Measurements from ENCODE around the gene ZFYVE27.

ZFYVE27 gene

DNA sequence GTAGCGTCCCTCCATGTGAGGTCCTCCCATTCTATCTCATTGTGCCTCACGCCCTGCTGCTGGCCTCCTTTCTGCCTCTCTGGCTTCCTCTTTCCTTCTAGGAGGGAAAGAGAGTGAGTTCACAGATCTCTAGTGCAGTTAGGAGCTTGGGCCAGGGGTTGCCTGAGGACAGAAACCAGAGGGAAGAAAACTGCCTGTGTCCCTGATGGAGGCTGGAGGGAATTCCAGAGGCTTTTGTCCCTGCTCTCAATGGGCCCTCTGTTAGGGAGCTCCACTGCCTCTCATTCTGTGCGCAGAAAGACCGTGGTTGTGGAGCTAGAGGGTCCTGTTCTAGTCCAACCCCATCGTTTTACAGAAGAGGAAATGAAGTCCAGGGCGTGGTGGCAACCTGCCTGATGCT is 18.8 kb upstream of the ZFYVE27 start (continued):
- TF ChIP-seq, protein P1, sequence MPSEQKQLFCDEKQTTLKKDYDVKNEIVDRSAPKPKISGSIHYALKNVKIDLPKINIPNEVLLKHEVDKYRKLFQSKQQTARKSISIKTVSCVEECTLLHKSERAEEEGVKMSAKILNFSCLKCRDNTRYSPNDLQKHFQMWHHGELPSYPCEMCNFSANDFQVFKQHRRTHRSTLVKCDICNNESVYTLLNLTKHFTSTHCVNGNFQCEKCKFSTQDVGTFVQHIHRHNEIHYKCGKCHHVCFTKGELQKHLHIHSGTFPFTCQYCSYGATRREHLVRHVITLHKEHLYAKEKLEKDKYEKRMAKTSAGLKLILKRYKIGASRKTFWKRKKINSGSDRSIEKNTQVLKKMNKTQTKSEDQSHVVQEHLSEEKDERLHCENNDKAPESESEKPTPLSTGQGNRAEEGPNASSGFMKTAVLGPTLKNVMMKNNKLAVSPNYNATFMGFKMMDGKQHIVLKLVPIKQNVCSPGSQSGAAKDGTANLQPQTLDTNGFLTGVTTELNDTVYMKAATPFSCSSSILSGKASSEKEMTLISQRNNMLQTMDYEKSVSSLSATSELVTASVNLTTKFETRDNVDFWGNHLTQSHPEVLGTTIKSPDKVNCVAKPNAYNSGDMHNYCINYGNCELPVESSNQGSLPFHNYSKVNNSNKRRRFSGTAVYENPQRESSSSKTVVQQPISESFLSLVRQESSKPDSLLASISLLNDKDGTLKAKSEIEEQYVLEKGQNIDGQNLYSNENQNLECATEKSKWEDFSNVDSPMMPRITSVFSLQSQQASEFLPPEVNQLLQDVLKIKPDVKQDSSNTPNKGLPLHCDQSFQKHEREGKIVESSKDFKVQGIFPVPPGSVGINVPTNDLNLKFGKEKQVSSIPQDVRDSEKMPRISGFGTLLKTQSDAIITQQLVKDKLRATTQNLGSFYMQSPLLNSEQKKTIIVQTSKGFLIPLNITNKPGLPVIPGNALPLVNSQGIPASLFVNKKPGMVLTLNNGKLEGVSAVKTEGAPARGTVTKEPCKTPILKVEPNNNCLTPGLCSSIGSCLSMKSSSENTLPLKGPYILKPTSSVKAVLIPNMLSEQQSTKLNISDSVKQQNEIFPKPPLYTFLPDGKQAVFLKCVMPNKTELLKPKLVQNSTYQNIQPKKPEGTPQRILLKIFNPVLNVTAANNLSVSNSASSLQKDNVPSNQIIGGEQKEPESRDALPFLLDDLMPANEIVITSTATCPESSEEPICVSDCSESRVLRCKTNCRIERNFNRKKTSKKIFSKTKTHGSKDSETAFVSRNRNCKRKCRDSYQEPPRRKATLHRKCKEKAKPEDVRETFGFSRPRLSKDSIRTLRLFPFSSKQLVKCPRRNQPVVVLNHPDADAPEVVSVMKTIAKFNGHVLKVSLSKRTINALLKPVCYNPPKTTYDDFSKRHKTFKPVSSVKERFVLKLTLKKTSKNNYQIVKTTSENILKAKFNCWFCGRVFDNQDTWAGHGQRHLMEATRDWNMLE (tag by site-specific recombination; conservative IDR thresholded peaks at IDR 0.05; ENCODE audit: low read depth), result no peak
- no peak for TF ChIP-seq ZNF416 (tag by site-specific recombination; IDR thresholded peaks at IDR 0.05)
- TF ChIP-seq ZFP3 (tag by site-specific recombination; IDR thresholded peaks at IDR 0.05; ENCODE audit: low read depth), result no peak
- TF ChIP-seq ZNF324 (tag by site-specific recombination; IDR thresholded peaks at IDR 0.05), result no peak
- TF ChIP-seq, protein P2, sequence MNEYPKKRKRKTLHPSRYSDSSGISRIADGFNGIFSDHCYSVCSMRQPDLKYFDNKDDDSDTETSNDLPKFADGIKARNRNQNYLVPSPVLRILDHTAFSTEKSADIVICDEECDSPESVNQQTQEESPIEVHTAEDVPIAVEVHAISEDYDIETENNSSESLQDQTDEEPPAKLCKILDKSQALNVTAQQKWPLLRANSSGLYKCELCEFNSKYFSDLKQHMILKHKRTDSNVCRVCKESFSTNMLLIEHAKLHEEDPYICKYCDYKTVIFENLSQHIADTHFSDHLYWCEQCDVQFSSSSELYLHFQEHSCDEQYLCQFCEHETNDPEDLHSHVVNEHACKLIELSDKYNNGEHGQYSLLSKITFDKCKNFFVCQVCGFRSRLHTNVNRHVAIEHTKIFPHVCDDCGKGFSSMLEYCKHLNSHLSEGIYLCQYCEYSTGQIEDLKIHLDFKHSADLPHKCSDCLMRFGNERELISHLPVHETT (tag by site-specific recombination; IDR thresholded peaks at IDR 0.05), result no peak
- TF ChIP-seq ZNF350 (tag by site-specific recombination; IDR thresholded peaks at IDR 0.05), result no peak
- TF ChIP-seq, protein P3, sequence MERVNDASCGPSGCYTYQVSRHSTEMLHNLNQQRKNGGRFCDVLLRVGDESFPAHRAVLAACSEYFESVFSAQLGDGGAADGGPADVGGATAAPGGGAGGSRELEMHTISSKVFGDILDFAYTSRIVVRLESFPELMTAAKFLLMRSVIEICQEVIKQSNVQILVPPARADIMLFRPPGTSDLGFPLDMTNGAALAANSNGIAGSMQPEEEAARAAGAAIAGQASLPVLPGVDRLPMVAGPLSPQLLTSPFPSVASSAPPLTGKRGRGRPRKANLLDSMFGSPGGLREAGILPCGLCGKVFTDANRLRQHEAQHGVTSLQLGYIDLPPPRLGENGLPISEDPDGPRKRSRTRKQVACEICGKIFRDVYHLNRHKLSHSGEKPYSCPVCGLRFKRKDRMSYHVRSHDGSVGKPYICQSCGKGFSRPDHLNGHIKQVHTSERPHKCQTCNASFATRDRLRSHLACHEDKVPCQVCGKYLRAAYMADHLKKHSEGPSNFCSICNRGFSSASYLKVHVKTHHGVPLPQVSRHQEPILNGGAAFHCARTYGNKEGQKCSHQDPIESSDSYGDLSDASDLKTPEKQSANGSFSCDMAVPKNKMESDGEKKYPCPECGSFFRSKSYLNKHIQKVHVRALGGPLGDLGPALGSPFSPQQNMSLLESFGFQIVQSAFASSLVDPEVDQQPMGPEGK (tag by site-specific recombination; IDR thresholded peaks at IDR 0.05), result no peak
- TF ChIP-seq ZNF112 (tag by site-specific recombination; IDR thresholded peaks at IDR 0.05), result no peak

DNA sequence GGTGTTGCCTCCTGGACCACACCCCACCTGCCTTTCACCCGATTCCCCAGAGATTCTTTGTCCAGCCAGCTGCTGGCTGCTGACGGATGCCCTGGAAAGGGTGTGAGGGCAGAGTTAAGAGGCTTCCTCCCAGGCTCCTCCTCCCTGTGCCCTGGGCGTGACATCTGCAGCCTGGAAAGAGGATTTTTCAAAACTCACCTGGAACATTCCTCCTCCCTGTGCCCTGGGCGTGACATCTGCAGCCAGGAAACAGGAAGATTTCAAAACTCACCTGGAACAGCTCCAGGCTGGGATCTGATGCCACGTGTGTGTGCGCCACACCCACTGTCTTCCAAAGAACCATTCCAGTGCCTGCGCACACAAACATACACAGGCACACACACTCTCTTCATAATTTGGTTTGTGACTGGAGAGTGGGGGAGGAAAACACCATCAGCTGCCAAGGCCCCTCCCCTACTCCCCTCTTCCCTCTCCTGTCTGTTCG is 18.2 kb upstream of the ZFYVE27 start:
- Histone ChIP-seq H3K36me3 (ENCODE audit: control insufficient read depth in 2 of 2, insufficient read depth in 1 of 2, low read length in 2 of 2) (peaks cover 7 to 21% of the 10 kb centered on the region in 2 experiments; a peak in 2 of 3 replicates), H3K4me1 (ENCODE audit: control insufficient read depth, insufficient read depth, low read length) (peaks cover 18% of the 10 kb centered on the region), H3K9me3 (ENCODE audit: control insufficient read depth, insufficient read depth, low read depth, low read length) (no peaks in the 10 kb centered on the region), H3K4me3 (ENCODE audit: low read depth, low read length) (no peak overlapping the region), H3K27ac (ENCODE audit: extremely low read depth, low read depth, low read length) (no peak overlapping the region)
- ChIA-PET POLR2A (interaction anchor here (0.6 to 2.6 kb wide), 4 partner anchors 16 to 46 kb away, joined by 3 to 10 read pairs (median 3); partner anchors contain the start of genes AVPI1 and ZFYVE27), CTCF (interaction anchor here (0.6 to 20.4 kb wide), 5 partner anchors 9 to 282 kb away, joined by 3 to 487 read pairs (median 8); partner anchors contain the start of gene ZFYVE27)
- TF ChIP-seq GLI4 (tag by site-specific recombination; IDR thresholded peaks at IDR 0.05) (no peak), ZNF23 (tag by site-specific recombination; IDR thresholded peaks at IDR 0.05; ENCODE audit: borderline replicate concordance) (no peak), KLF1 (tag by site-specific recombination; IDR thresholded peaks at IDR 0.05) (peak; percentile 74), ZNF701 (tag by site-specific recombination; IDR thresholded peaks at IDR 0.05) (no peak), ZNF335 (tag by site-specific recombination; conservative IDR thresholded peaks at IDR 0.05) (0 out of 2 replicates have a peak, but pooled peaks have one; percentile 26), ZBTB7A (tag by site-specific recombination; IDR thresholded peaks at IDR 0.05; ENCODE audit: low read depth) (no peak), ZNF292 (tag by site-specific recombination; IDR thresholded peaks at IDR 0.05; ENCODE audit: borderline replicate concordance, low read depth) (no peak), ZNF670 (tag by site-specific recombination; IDR thresholded peaks at IDR 0.05; ENCODE audit: low read depth) (no peak), ZBTB8A (tag by site-specific recombination; IDR thresholded peaks at IDR 0.05) (peak; percentile 53), ZNF843 (tag by site-specific recombination; IDR thresholded peaks at IDR 0.05) (no peak), KLF9 (tag by site-specific recombination; IDR thresholded peaks at IDR 0.05; ENCODE audit: low read depth) (peak; percentile 56; the same call in 1 of the 2 replicates)
- TF ChIP-seq, protein P2 (tag by site-specific recombination; IDR thresholded peaks at IDR 0.05), result no peak
- TF ChIP-seq, protein P4, sequence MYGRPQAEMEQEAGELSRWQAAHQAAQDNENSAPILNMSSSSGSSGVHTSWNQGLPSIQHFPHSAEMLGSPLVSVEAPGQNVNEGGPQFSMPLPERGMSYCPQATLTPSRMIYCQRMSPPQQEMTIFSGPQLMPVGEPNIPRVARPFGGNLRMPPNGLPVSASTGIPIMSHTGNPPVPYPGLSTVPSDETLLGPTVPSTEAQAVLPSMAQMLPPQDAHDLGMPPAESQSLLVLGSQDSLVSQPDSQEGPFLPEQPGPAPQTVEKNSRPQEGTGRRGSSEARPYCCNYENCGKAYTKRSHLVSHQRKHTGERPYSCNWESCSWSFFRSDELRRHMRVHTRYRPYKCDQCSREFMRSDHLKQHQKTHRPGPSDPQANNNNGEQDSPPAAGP (tag by site-specific recombination; IDR thresholded peaks at IDR 0.05), result peak; percentile 19; the same call in 1 of the 2 replicates
- TF ChIP-seq, protein P5, sequence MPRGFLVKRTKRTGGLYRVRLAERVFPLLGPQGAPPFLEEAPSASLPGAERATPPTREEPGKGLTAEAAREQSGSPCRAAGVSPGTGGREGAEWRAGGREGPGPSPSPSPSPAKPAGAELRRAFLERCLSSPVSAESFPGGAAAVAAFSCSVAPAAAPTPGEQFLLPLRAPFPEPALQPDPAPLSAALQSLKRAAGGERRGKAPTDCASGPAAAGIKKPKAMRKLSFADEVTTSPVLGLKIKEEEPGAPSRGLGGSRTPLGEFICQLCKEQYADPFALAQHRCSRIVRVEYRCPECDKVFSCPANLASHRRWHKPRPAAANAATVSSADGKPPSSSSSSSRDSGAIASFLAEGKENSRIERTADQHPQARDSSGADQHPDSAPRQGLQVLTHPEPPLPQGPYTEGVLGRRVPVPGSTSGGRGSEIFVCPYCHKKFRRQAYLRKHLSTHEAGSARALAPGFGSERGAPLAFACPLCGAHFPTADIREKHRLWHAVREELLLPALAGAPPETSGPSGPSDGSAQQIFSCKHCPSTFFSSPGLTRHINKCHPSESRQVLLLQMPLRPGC (tag by site-specific recombination; IDR thresholded peaks at IDR 0.05), result no peak

All from HEK293 (cell line).